Measurements from ENCODE around the gene RRP1.

RRP1 gene

GRCh38 chr21:43794857-43795256, 5.5 kb downstream of the RRP1 start:
- DNase-seq (ENCODE audit: low spot score) (no peak), ATAC-seq (ENCODE audit: low read depth) (no peak)
- peaks cover 95% of the 10 kb centered on the region for H3K36me3 ChIP-seq (ENCODE audit: low read depth)

GRCh38 chr21:43797415-43797814, 8.0 kb downstream of the RRP1 start:
- Histone ChIP-seq H3K4me1 (ENCODE audit: insufficient read depth, poor library complexity, severe bottlenecking) (no peaks in the 10 kb centered on the region), H3K9me3 (ENCODE audit: severe bottlenecking) (no peaks in the 10 kb centered on the region), H3K27ac (ENCODE audit: poor library complexity, severe bottlenecking) (no peak overlapping the region), H3K27me3 (ENCODE audit: insufficient read depth, poor library complexity, severe bottlenecking) (no peaks in the 10 kb centered on the region), H3K36me3 (ENCODE audit: low read depth) (peaks cover 97% of the 10 kb centered on the region), H3K4me3 (ENCODE audit: severe bottlenecking) (no peak overlapping the region)
- TF ChIP-seq CTCF (IDR thresholded peaks at IDR 0.05; ENCODE audit: poor library complexity, severe bottlenecking) = no peak
- ATAC-seq (ENCODE audit: low read depth) (no peak), DNase-seq (ENCODE audit: low spot score) (peak; percentile 58)

More at GRCh38 chr21:43794857-43795256, 5.5 kb downstream of the RRP1 start:
- Histone ChIP-seq H3K27ac (ENCODE audit: poor library complexity, severe bottlenecking) (no peak overlapping the region), H3K4me1 (ENCODE audit: insufficient read depth, poor library complexity, severe bottlenecking) (no peaks in the 10 kb centered on the region), H3K27me3 (ENCODE audit: insufficient read depth, poor library complexity, severe bottlenecking) (no peaks in the 10 kb centered on the region), H3K9me3 (ENCODE audit: severe bottlenecking) (no peaks in the 10 kb centered on the region), H3K4me3 (ENCODE audit: severe bottlenecking) (no peak overlapping the region)
- no peak for TF ChIP-seq CTCF (IDR thresholded peaks at IDR 0.05; ENCODE audit: poor library complexity, severe bottlenecking)

- Histone ChIP-seq H3K4me1 (ENCODE audit: insufficient read depth, poor library complexity, severe bottlenecking) (no peaks in the 10 kb centered on the region), H3K27ac (ENCODE audit: poor library complexity, severe bottlenecking) (no peak overlapping the region), H3K9me3 (ENCODE audit: severe bottlenecking) (no peaks in the 10 kb centered on the region), H3K4me3 (ENCODE audit: severe bottlenecking) (no peak overlapping the region), H3K36me3 (ENCODE audit: low read depth) (peaks cover 97% of the 10 kb centered on the region), H3K27me3 (ENCODE audit: insufficient read depth, poor library complexity, severe bottlenecking) (no peaks in the 10 kb centered on the region)
- ATAC-seq (ENCODE audit: low read depth) (no peak), DNase-seq (ENCODE audit: low spot score) (no peak)
- TF ChIP-seq CTCF (IDR thresholded peaks at IDR 0.05; ENCODE audit: poor library complexity, severe bottlenecking) = no peak
These were observed 8.7 kb downstream of the RRP1 start for GRCh38 chr21:43797925-43798715.

GRCh38 chr21:43799301-43799840, 10.0 kb downstream of the RRP1 start:
- no peak for ATAC-seq (ENCODE audit: low read depth)
- H3K27ac ChIP-seq (ENCODE audit: poor library complexity, severe bottlenecking) = no peak overlapping the region
- TF ChIP-seq CTCF (IDR thresholded peaks at IDR 0.05; ENCODE audit: poor library complexity, severe bottlenecking) = no peak
- no peaks in the 10 kb centered on the region for H3K27me3 ChIP-seq (ENCODE audit: insufficient read depth, poor library complexity, severe bottlenecking)
- DNase-seq (ENCODE audit: low spot score) = no peak
- no peaks in the 10 kb centered on the region for H3K4me1 ChIP-seq (ENCODE audit: insufficient read depth, poor library complexity, severe bottlenecking)
- peaks cover 85% of the 10 kb centered on the region for H3K36me3 ChIP-seq (ENCODE audit: low read depth)
- H3K4me3 ChIP-seq (ENCODE audit: severe bottlenecking) = no peak overlapping the region
- no peaks in the 10 kb centered on the region for H3K9me3 ChIP-seq (ENCODE audit: severe bottlenecking)

- ATAC-seq (ENCODE audit: low read depth) (no peak), DNase-seq (ENCODE audit: low spot score) (peak; percentile 63)
- Histone ChIP-seq H3K27ac (ENCODE audit: poor library complexity, severe bottlenecking) (no peak overlapping the region), H3K9me3 (ENCODE audit: severe bottlenecking) (no peaks in the 10 kb centered on the region), H3K4me3 (ENCODE audit: severe bottlenecking) (no peak overlapping the region), H3K27me3 (ENCODE audit: insufficient read depth, poor library complexity, severe bottlenecking) (no peaks in the 10 kb centered on the region), H3K4me1 (ENCODE audit: insufficient read depth, poor library complexity, severe bottlenecking) (no peaks in the 10 kb centered on the region), H3K36me3 (ENCODE audit: low read depth) (peaks cover 78% of the 10 kb centered on the region)
- TF ChIP-seq CTCF (IDR thresholded peaks at IDR 0.05; ENCODE audit: poor library complexity, severe bottlenecking) = no peak
These were observed 10.7 kb downstream of the RRP1 start for GRCh38 chr21:43800124-43800523.
